Smooth muscle cell of the brain vasculature (primary cell): ENCODE measurements around the gene CLDN10.

Experiments used
- DNase-seq: peaks from one replicate; pipeline ENCODE4 v3.0.0-alpha.2; 2012; ENCODE audit warnings: low read depth, low spot score

The CLDN10 gene

GRCh38 chr13:95601216-95601615 lies 48.7 kb downstream of the CLDN10 start:
- no peak for DNase-seq

- DNase-seq: no peak
Measured at GRCh38 chr13:95601906-95602305, 49.4 kb downstream of the CLDN10 start.

DNA sequence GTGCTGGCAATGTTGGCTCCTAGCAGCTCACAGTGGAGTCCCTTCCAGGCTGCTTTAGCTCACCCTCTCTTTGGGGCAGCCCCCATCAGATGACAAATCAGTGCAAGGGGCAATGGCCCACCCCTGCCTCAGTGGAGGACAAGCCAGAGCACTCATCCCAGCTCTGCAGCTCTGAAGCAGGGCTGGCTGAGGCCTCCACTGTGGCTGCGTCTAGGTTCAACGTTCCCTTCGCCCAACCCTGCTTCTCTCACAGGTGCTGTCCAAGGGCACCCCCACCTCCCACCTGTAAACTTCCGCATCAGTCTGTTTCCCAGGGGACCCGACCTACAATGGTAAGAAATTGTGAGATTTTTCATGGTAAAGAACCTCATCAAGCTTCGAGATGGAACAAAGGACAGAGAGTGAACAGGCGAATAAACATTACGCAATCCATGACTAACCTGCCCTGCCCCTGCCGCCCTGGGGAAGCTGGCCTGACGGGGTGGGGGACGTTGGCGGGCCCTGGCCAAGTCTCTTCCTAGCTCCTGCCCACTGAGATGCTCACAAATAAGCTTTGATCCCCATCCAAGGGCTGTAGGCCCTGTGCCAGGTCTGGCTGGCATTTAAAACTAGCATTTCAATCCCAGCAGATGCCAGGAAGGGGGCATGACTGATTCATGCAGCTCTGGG lies 51.5 kb downstream of the CLDN10 start:
- DNase-seq: peak; percentile 52

DNA sequence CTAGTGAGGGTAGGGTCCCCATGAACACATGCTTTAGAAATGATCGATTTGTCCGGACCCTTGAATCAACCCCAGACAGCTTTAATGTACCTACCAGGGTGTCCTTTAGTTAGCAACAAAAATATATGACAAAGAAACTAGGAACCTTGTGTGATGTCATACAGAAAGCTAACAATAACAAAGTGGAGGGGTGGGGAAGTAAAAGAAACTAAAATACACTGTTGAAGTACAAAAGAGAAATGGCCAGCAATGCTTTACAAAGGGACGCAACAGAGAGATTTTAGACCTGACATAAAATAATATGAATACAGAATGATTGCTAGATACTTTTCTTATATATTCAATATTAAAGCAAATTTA lies 52.0 kb downstream of the CLDN10 start:
- DNase-seq: no peak

DNA sequence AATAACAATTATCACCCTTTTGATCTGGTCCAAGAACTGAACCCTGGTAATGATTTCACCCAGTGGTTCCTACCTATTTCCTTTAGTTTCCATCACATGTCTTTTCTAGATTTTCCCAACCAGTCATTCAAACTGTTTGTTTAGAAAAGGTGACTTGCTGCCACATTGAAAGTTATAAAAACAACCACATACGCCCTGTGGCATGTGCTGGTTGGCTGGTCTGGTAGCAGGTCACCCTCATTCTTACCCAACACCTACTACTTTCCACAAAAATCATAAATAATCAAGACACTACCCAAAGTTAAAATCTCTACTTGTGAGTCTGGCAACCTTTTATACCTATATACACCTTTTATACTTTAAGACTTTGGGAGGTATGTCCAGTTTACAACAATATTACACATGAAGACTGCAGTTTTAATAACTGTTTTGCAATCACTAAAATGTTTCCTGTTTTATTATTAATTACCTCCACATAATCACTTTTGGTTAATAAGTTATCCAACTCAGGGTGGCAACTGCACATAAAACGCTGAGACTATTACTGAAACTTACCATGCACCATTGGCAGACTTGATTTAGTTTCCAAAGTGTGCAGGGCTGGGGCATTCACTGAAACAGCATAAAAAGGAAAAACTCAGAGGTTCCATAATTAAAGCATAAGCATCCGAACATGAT lies 53.1 kb downstream of the CLDN10 start:
- DNase-seq: no peak

- DNase-seq: no peak
Measured at GRCh38 chr13:95607366-95607765, 54.8 kb downstream of the CLDN10 start.

- DNase-seq: no peak
Measured at GRCh38 chr13:95608640-95609323, 56.3 kb downstream of the CLDN10 start.

DNA sequence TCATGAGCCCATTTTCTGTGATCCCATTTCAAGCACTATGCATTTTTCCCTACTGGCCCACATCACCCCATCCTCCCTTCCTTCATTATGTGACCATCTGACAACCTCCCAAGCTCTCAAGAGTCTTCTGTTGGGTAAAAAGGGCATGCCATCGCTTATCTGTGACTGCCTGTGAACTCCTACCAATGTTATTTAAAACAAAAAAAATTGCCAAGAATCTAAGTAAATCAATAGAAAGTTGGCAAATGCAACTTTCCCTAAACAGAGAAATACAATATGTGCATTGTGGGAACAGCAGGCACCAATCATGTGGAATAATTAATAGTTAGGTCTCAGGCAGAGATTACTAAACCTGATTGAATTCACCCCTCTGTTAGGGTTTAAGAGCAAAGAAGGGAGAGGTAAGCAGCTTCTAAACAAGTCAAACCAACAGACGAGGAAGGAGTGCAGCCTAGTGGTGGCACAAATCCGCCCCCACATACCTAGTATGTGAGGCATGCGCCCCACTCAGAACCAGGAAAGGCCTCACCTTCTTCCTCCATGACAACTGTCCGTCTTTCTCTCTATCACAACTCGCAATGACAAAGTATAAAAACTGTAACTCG lies 62.2 kb downstream of the CLDN10 start:
- no peak for DNase-seq

DNA sequence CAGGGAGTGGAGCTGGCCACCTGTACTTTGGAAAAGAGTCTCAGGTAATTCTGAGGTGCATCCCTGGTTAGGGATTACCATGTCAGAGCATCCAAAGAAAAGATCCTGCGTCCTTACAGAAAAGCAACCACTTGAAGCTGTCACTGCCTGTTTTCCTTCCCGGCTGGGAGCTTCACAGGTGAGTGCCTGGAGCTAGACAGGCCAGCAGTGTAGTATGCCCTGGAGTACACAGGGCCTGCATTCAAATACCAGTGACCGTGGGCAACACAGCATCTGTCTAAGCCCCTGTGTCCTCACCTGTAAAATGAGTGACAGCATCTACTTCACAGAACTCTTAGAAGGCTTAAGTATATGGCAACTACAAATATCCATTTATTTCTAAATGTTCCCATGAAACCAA lies 63.0 kb downstream of the CLDN10 start:
- DNase-seq: no peak

GRCh38 chr13:95620030-95620824 lies 67.7 kb downstream of the CLDN10 start:
- no peak for DNase-seq

GRCh38 chr13:95620825-95621498 lies 68.4 kb downstream of the CLDN10 start:
- DNase-seq: no peak

DNA sequence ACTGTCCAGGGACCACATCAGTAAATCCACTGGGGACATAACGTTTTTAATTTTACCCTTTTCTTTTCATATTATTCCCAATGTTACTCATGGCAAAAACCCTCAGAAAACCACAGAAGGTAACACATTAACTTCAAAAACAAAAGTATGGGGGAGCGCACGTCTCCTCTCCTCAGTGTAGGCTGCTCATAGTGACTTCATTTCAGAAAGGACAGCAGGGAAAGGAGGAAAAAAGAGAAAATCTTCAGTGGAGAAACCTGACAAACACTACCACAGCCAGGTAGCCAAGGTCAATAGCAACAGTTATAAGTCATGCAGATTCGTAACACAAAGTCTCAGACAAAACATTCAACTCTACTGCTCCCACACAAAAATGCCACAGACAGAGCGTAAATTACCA lies 70.6 kb downstream of the CLDN10 start:
- DNase-seq: no peak

DNA sequence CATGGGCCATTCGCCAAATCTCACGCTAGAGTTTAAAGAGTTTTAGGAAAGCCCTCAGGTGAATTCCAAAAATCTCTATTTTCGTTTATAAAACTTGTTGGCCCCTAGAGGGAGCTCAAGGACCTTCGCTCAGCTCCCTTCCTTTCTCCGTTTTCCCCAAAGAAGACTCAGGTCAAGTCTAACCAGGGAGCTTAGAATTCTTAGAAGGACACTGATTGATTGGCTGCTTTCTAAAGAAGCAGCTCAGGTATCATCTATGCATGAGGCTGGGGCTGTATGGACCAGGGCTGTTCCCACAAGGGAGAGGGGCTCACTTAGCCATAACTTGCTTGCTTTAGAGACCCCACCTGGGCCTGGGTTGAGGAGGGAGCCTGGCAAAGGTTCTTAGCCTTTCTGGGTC lies 71.5 kb downstream of the CLDN10 start:
- DNase-seq: no peak

GRCh38 chr13:95626768-95627167 lies 74.2 kb downstream of the CLDN10 start:
- no peak for DNase-seq

- DNase-seq: no peak
Measured at GRCh38 chr13:95627590-95627989, 75.1 kb downstream of the CLDN10 start.

GRCh38 chr13:95628488-95628887 lies 76.0 kb downstream of the CLDN10 start:
- no peak for DNase-seq

DNA sequence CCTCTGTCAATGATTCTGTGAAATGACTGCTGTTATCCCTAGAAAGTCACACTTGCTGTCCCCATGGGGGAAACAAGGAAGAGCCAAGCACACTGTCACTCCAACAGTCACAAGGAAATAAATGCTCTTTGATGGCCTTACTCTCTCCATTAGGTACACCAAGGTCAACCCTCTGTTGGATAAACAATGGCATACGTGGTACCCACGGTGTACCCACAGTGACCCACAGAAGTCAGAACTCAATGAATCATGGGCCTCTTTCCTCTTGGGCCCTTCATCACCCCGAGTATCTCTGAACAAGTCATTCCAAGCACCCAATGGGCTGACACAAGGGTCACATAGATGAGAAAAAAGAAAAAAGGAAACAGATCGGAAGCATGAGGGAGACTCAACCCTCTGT lies 76.6 kb downstream of the CLDN10 start:
- DNase-seq: no peak
